NCI-H2227 (cell line): ENCODE data around the gene LRRC75A.

Source experiments
- DNase-seq: peaks from one replicate; lab custom pipeline; 2025; ENCODE audit not compliant: unreplicated experiment; lab: John Stamatoyannopoulos, UW

Gene LRRC75A

GRCh38 chr17:16473044-16474011 is 18.7 kb downstream of the LRRC75A start:
- DNase-seq = no peak

- no peak for DNase-seq
These were observed 19.5 kb downstream of the LRRC75A start for GRCh38 chr17:16472539-16472938.

- no peak for DNase-seq
These were observed 20.7 kb downstream of the LRRC75A start for GRCh38 chr17:16471295-16471694.

- DNase-seq = no peak
These were observed 21.7 kb downstream of the LRRC75A start for GRCh38 chr17:16470265-16470664.

GRCh38 chr17:16468428-16468992 is 23.5 kb downstream of the LRRC75A start:
- DNase-seq = no peak

- DNase-seq = no peak
These were observed 24.1 kb downstream of the LRRC75A start for GRCh38 chr17:16467886-16468285.

GRCh38 chr17:16467044-16467443 is 24.9 kb downstream of the LRRC75A start:
- DNase-seq = no peak

- DNase-seq = no peak
These were observed 25.6 kb downstream of the LRRC75A start for GRCh38 chr17:16466407-16466806.

- no peak for DNase-seq
These were observed 26.1 kb downstream of the LRRC75A start for GRCh38 chr17:16465861-16466338.

- no peak for DNase-seq
These were observed 27.0 kb downstream of the LRRC75A start for GRCh38 chr17:16465052-16465312.

- DNase-seq = no peak
These were observed 27.5 kb downstream of the LRRC75A start for GRCh38 chr17:16464303-16465051.

- peak; percentile 58 for DNase-seq
These were observed 28.4 kb downstream of the LRRC75A start for GRCh38 chr17:16463358-16464302.

- no peak for DNase-seq
These were observed 29.7 kb downstream of the LRRC75A start for GRCh38 chr17:16462070-16462864.

- no peak for DNase-seq
These were observed 30.5 kb downstream of the LRRC75A start for GRCh38 chr17:16461606-16461866.

- no peak for DNase-seq
These were observed 31.0 kb downstream of the LRRC75A start for GRCh38 chr17:16460796-16461605.

GRCh38 chr17:16459855-16460550 is 32.0 kb downstream of the LRRC75A start:
- DNase-seq = no peak

- DNase-seq = no peak
These were observed 32.7 kb downstream of the LRRC75A start for GRCh38 chr17:16459271-16459670.

- DNase-seq = no peak
These were observed 35.2 kb downstream of the LRRC75A start for GRCh38 chr17:16456742-16457316.
